Erythroblast (primary cell): Measurements from ENCODE around the gene DCAF4.

Experiments used
- DNase-seq, 2 experiments: peaks; one replicate each; lab custom pipeline; 2025; lab: John Stamatoyannopoulos, UW
- GATA1 ChIP-seq: IDR thresholded peaks from 2 replicates; pipeline ENCODE4 v1.6.1; 2011; ENCODE audit warnings: low read depth, mild to moderate bottlenecking, control low read depth, low read length, moderate library complexity
- POLR2A ChIP-seq: IDR thresholded peaks from 2 replicates; pipeline ENCODE4 v1.6.1; 2011; ENCODE audit warnings: mild to moderate bottlenecking, low read length

The DCAF4 gene

DNA sequence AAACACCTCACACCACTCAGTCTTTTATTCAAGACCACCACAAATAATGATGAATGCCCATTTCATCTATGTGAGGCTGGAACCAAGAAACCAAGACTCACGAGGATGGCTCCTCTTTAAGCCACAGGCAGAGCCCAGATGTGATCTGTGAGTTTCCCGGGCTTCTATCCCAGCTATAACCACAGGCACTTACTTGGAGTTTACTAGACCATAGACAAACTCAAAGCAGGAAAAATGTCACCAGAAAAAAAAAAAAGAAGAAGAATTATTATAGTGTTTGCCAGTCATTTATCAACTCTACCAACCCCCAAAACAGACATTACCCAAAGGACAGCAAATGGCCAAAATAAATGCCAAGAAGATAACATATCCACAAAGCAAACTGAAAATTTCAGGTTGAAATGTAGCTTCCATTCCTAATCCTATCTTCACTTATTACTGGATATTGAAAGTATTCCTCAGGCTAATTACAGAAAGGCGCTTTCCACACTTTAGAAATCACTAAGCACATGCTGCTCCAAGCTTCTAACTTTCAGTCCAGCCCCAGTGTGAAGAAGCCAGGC, 56.0 kb downstream of the DCAF4 start:
- no peak for TF ChIP-seq GATA1
- TF ChIP-seq POLR2A, result no peak

DNA sequence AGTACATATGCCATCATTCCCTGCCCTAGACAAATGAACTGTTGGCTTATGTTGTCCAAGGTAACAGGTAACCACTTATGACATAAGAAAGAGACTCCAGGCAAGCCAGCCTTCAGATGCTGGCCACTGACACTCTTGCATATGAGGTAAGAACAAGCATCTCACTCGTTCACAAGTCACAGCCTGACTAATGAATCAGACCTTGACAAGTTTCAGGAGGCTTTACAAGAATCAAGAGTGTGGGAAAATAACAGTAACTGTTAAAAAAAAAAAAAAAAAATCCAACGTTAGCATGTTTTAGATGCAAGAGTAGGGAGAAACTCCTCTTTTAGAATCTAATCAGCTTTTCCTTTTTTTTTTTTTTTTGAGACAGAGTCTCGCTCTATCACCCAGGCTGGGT, 60.0 kb downstream of the DCAF4 start:
- TF ChIP-seq POLR2A (no peak), GATA1 (no peak)
- DNase-seq, result no peak

More for the DNA sequence above, 56.0 kb downstream of the DCAF4 start:
- DNase-seq, result no peak

DNA sequence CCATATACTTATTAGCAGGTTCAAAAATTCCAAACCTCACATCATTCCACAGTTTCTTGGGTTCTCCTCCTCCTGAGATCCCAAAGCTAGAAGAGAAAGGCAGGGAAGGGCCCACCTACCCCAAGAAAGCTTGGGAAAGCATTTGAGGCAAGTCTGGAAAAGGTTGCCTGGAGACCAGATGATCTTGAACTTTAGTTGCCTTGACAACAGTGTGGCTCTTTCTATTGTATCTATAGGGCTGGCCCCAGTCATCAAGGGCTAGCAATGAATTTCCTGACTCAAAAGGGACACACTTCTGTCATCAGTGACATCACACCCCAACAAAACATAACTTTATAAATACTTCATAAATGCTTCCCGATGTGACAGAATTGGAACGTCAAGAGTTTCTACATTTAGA, 60.6 kb downstream of the DCAF4 start:
- TF ChIP-seq GATA1 (no peak), POLR2A (no peak)
- DNase-seq, result no peak

DNA sequence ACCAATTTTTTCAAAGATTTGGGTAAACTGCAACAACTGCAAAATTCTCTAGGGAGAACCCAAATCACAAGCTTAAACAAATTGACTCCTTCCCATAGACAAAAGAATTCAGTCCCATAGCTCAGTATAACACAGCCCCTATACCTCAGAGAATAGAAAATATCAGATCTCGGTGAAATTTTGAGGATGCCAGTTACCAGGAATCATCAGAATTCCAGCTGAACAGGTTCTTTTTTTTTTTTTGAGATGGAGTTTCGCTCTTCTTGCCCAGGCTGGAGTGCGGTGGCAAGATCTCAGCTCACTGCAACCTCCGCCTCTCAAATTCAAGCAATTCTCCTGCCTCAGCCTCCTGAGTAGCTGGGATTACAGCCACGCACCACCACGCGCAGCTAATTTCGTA, 63.9 kb downstream of the DCAF4 start:
- DNase-seq, result no peak
- TF ChIP-seq POLR2A (no peak), GATA1 (no peak)

DNA sequence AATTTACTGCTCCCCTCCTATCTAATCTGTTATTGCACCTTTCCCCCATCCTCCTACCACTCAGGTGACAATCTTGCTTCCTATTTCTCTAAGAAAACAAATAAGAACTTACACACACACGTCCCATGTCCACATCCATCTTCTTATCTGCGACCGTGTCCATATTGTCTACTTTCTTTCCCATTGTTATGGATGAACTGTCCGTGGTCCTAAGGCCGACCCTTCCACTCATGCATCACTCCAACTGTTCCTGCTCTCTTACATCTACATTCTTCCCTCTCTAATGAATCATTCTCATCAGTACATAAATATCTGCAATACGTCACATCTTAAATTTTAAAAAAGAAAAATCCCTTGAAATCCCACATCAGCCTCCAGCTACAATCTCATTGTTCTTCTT, 70.7 kb downstream of the DCAF4 start:
- TF ChIP-seq POLR2A (no peak), GATA1 (no peak)
- DNase-seq, result no peak

DNA sequence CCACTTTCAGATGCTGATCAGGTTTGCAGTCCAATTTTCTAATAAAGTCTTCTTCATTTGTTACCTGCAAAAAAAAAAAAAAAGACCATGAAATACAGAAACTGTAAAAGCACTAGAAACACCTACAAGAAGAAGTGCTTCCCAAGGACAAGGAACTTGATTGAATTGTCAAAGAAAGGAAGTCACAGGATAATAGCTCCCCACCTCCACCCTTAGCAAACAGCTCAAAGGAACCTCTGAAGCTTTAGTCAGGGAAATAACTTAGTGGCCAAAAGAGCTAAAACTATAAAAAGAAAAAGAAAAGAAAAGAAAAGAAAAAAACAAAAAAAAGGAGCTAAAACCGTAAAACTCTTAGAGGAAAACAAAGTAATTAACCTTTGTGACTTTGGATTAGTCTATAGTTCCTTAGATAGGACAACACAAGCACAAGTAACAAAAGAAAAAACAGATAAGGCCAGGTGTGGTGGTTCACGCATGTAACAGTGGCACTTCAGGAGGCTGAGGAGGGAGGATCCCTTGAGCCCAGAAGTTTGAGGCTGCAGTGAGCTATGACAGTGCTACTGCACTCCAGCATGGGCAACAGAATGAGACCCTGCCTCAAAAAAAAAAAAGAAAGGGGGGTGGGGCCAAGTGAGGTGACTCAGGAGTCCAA, 72.1 kb downstream of the DCAF4 start:
- no peak for DNase-seq
- TF ChIP-seq GATA1 (no peak), POLR2A (no peak)

DNA sequence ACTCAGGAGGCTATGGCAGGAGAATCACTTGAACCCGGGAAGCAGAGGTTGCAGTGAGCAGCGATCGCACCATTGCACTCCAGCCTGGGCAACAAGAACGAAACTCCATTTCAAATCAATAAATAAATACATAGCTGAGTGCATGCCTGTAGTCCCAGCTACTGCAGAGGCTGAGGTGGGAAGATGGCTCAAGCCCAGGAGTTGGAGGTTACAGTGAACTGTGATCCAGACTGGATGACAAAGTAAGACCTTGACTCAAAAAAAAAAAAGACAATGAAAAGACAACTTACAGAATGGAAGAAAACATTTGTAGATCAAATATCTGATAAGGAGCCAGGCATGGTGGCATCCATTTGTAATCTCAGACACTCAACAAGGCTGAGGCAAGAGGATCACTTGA, 73.1 kb downstream of the DCAF4 start:
- TF ChIP-seq GATA1 (no peak), POLR2A (no peak)
- no peak for DNase-seq

DNA sequence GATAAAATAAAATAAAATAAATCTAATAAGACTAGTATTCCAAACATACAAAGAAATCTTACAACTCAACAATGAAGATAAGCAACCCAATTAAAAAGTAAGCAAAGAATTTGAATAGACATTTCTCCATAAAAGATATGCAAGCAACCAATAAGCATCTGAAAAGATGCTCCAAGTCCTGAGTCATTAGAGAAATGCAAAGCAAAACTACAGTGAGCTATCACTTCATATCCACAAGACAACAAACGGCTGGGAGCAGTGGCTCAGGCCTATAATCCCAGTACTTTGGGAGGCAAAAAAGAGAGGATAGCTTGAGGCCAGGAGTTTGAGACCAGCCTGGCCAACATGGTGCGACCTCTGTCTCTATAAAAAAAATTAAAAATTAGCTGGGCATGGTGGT, 73.8 kb downstream of the DCAF4 start:
- TF ChIP-seq POLR2A (no peak), GATA1 (no peak)
- no peak for DNase-seq

DNA sequence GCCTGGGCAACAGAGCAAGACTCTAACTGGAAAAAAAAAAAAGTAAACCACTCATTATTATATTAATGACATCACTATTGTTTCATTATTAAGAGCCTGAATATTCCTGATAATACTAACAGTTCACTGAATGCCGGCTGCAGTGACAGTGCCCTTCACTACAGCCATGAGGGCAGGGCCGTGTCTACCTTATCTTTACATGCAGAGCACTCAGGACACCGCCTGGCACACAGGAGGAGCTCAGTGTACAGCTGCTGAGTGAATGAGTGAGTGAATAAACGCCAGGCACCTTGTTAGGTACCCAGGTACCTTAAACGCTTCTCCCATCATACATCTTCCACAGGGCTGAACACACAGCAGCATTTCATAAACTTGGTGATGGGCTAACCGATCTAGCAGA, 77.4 kb downstream of the DCAF4 start:
- TF ChIP-seq POLR2A, result no peak
- no peak for TF ChIP-seq GATA1
- peak; percentile 90 to 96 for DNase-seq

DNA sequence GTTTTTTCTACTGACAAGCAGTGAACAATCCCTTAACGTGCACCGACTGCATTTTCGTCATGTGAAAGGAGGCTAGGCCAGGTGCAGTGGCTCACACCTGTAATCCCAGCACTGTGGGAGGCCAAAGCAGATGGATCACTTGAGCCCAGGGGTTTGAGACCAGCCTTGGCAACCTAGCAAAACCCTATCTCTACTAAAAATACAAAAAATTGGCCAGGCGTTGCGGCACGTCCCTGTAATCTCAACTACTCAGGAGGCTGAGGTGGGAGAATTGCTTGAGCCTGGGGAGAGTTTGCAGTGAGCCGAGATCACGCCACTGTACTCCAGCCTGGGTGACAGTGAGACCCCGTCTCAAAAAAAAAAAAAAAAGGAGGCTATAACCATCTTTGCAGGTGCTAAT, 78.4 kb downstream of the DCAF4 start:
- DNase-seq, result peak; percentile 49 to 66

DNA sequence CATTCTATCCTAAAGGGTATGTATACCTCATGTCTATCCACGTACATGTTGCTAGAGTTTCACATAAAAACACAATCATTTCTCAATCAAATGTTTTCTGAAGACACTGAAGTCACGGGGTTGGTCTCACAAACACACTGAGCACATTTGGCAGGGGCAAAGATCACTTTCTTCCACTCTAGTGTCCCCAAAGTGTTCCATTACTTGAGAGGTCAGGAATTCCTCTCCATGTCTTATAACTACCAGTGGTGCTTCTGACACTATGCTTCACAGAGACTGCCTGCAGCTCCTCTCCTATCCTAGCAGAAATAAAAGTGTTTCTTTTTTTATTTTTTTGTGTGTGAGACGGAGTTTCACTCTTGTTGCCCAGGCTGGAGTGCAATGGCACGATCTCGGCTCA, 81.6 kb downstream of the DCAF4 start:
- no peak for DNase-seq
- TF ChIP-seq POLR2A (no peak), GATA1 (no peak)

DNA sequence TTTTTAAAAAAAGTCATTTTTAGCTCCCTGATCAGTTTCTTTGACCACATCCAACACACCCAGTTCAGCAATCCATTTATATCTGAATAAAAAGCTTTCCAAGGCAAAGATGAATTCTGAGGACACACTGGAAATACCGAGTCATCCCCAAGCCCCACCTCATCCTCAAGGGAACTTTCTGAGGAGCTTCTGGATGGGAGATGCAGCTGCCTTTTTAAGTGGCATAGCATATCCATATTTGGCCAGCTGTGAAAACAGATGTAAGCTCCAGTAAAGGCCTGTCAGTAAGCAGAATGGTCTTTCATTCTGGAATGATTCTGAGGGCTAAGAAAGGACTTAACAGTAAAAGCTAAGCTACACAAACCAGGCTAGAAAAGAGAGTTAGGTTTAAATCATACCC, 82.2 kb downstream of the DCAF4 start:
- no peak for TF ChIP-seq POLR2A
- no peak for TF ChIP-seq GATA1
- no peak for DNase-seq
